Natural killer cell (primary cell): ENCODE results near the gene CIZ1. TPM values are rescaled to one million over a fixed set of nuclear protein-coding genes. Genes with fewer than 3 reads are reported as not detected.

ENCODE experiments used
- ATAC-seq, 3 donors: fragments of 150-1000 bp in 2 of 3; fragments of 200-7000 bp in 1 of 3; cut with Tn5 transposase; 1 replicate in 1 of 3; 2 replicates in 2 of 3; pipeline ENCODE4 v1.10.0; 2021; ENCODE audit warnings: mild to moderate bottlenecking in 2 of 3, moderate library complexity in 2 of 3
- DNase-seq, 2 donors: peaks; one replicate each; pipeline versions ENCODE4 v3.0.0 to v3.0.0-alpha.2; 2013 to 2021; ENCODE audit warnings: mixed read lengths in 1 of 2
- H3K27ac ChIP-seq: one replicate; pipeline ENCODE4 v1.5.1; 2013; ENCODE audit warnings: mild to moderate bottlenecking, low read length
- H3K27me3 ChIP-seq: one replicate; pipeline ENCODE4 v1.6.1; 2013; ENCODE audit warnings: low read length; ENCODE audit not compliant: control insufficient read depth, insufficient read depth
- H3K36me3 ChIP-seq: one replicate; pipeline ENCODE4 v1.6.1; 2013; ENCODE audit warnings: low read length; ENCODE audit not compliant: control insufficient read depth, insufficient read depth
- H3K4me1 ChIP-seq: one replicate; pipeline ENCODE4 v1.6.1; 2013; ENCODE audit warnings: low read length; ENCODE audit not compliant: control insufficient read depth, insufficient read depth
- H3K4me3 ChIP-seq: one replicate; pipeline ENCODE4 v1.5.1; 2013; ENCODE audit warnings: low read length
- H3K9me3 ChIP-seq: one replicate; pipeline ENCODE4 v1.6.1; 2013; ENCODE audit warnings: low read length; ENCODE audit not compliant: control insufficient read depth, insufficient read depth
- H3K27ac Mint-ChIP-seq, 2 donors: one replicate each; pipeline ENCODE4 v1.8.0; 2022; ENCODE audit warnings: mild to moderate bottlenecking in 2 of 2, mixed read lengths in 2 of 2, moderate library complexity in 1 of 2
- H3K27me3 Mint-ChIP-seq, 2 donors: one replicate each; pipeline ENCODE4 v1.8.0; 2022; ENCODE audit warnings: low read depth in 2 of 2, mixed read lengths in 2 of 2
- H3K36me3 Mint-ChIP-seq: one replicate; pipeline ENCODE4 v1.8.0; 2022; ENCODE audit warnings: mixed read lengths
- H3K4me1 Mint-ChIP-seq, 2 donors: one replicate each; pipeline ENCODE4 v1.8.0; 2022; ENCODE audit warnings: mixed read lengths in 2 of 2
- H3K4me3 Mint-ChIP-seq: one replicate; pipeline ENCODE4 v1.8.0; 2022; ENCODE audit warnings: mild to moderate bottlenecking, moderate library complexity, mixed read lengths
- H3K9me3 Mint-ChIP-seq, 2 donors: one replicate each; pipeline ENCODE4 v1.8.0; 2022; ENCODE audit warnings: mixed read lengths in 2 of 2
- WGBS: methylation state at CpG from one replicate; pipeline ENCODE4 v1.1.7; 2013; ENCODE audit warnings: missing lambda C conversion rate; ENCODE audit not compliant: insufficient coverage; 5-methylcytosine and 5-hydroxymethylcytosine counted together
- intact Hi-C: fragments of 100-400 bp; cut with micrococcal nuclease; formaldehyde crosslinking; loops from one replicate; pipeline ENCODE4 v1.14.2; 2022
- total RNA-seq, 4 donors: library from RNA; stranded (reverse); fragments of 120-200 nt in 1 of 4; gene quantifications; one replicate each; pipeline versions ENCODE4 v1.2.3 to v1.2.4, GENCODE V29; 2013 to 2022
- TF ChIP-seq, protein P1 (sequence below): fragments of 200-600 bp; IDR thresholded peaks from one replicate; pipeline ENCODE4 v1.8.0; 2022; ENCODE audit warnings: antibody characterized with exemption

CIZ1 gene
- total RNA-seq, 3 donors from 2014 or later (not counting 1 experiment from before 2014, with no cell fraction given), result 152 to 165 (median 159) TPM

DNA sequence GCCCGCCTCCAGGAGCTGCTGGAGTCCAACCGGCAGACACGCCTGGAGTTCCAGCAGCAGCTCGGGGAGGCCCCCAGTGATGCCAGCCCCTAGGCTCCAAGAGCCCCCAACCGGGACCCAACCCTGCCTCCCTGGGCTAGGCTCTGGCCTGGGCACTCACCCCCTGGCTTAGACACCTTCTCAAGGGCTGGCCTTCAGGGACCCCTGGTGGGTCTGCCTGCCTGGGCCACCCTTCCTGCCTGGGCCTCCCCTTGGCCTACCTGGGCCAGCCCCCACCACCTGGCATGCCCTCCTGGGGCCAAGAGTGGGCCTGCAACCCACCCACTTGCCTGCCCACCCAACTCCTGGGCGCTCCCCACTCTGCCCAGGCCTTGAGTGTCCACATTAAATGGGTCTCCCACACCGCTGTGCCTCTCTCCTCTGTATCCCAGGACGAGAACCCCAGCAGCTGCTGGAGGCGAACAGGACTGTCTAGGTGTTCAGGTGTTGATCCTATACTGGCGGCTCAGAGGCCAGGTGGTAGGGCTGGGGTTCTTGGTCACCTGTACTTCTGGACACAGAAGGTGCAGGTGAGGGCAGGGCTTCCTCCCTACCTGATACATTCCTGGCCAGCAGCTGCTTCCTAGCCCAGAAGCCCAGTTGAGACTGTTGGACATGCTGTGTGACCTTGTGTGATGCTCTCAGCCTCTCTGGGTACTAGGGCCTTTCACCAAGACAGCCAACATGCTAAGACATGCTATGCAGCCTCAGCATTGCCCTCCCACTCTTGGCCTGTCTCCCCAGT, 27.7 kb downstream of the CIZ1 start:
- H3K9me3 Mint-ChIP-seq, result no peaks in the 10 kb centered on the region
- H3K36me3 Mint-ChIP-seq, result no peaks in the 10 kb centered on the region
- no peak overlapping the region for H3K27ac Mint-ChIP-seq
- DNase-seq, result no peak
- H3K27me3 Mint-ChIP-seq, result no peaks in the 10 kb centered on the region
- 97% methylated on average over 10 of the region's 10 CpGs for WGBS
- H3K4me3 Mint-ChIP-seq, result no peak overlapping the region
- ATAC-seq, result no peak
- Histone ChIP-seq H3K4me3 (no peak overlapping the region), H3K36me3 (peaks cover 36% of the 10 kb centered on the region), H3K27ac (no peak overlapping the region), H3K27me3 (no peaks in the 10 kb centered on the region), H3K4me1 (peaks cover 19% of the 10 kb centered on the region), H3K9me3 (no peaks in the 10 kb centered on the region)
- H3K4me1 Mint-ChIP-seq, result peaks cover 15 to 23% of the 10 kb centered on the region in 2 donors
- intact Hi-C loops, result no loop called here
- TF ChIP-seq, protein P1, sequence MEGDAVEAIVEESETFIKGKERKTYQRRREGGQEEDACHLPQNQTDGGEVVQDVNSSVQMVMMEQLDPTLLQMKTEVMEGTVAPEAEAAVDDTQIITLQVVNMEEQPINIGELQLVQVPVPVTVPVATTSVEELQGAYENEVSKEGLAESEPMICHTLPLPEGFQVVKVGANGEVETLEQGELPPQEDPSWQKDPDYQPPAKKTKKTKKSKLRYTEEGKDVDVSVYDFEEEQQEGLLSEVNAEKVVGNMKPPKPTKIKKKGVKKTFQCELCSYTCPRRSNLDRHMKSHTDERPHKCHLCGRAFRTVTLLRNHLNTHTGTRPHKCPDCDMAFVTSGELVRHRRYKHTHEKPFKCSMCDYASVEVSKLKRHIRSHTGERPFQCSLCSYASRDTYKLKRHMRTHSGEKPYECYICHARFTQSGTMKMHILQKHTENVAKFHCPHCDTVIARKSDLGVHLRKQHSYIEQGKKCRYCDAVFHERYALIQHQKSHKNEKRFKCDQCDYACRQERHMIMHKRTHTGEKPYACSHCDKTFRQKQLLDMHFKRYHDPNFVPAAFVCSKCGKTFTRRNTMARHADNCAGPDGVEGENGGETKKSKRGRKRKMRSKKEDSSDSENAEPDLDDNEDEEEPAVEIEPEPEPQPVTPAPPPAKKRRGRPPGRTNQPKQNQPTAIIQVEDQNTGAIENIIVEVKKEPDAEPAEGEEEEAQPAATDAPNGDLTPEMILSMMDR, result no peak

DNA sequence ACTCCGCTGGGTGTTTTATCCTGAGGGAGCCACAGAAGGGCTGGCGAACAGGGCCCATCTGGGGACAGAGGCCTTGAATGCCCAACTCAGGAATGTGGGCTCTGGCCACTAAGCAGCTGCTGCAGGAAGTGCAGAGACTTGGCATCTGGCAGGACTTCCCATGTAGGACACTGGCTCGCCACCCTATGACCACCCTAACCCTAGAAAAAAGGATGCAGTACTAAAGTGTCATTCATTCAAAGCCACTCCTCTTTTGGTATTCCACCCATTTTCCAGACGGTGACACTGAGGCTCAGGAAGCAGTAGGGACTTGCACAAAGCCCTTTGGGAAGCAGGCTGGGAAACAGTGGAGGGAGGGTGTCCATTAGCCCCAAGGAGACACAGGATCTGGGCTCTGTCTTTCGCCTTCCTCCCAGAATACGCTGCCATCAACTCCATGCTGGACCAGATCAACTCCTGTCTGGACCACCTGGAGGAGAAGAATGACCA, 28.3 kb downstream of the CIZ1 start:
- Histone ChIP-seq H3K27me3 (no peaks in the 10 kb centered on the region), H3K4me1 (peaks cover 19% of the 10 kb centered on the region), H3K36me3 (peaks cover 32% of the 10 kb centered on the region), H3K9me3 (no peaks in the 10 kb centered on the region), H3K4me3 (no peak overlapping the region), H3K27ac (no peak overlapping the region)
- TF ChIP-seq, protein P1, result no peak
- H3K36me3 Mint-ChIP-seq, result no peaks in the 10 kb centered on the region
- intact Hi-C loops, result no loop called here
- no peak for ATAC-seq
- no peaks in the 10 kb centered on the region for H3K9me3 Mint-ChIP-seq
- 93% methylated on average over 6 of the region's 6 CpGs for WGBS
- H3K27me3 Mint-ChIP-seq, result no peaks in the 10 kb centered on the region
- peaks cover 15 to 22% of the 10 kb centered on the region in 2 donors for H3K4me1 Mint-ChIP-seq
- no peak for DNase-seq
- peak overlapping the region; percentile 48 to 70 for H3K27ac Mint-ChIP-seq
- no peak overlapping the region for H3K4me3 Mint-ChIP-seq

DNA sequence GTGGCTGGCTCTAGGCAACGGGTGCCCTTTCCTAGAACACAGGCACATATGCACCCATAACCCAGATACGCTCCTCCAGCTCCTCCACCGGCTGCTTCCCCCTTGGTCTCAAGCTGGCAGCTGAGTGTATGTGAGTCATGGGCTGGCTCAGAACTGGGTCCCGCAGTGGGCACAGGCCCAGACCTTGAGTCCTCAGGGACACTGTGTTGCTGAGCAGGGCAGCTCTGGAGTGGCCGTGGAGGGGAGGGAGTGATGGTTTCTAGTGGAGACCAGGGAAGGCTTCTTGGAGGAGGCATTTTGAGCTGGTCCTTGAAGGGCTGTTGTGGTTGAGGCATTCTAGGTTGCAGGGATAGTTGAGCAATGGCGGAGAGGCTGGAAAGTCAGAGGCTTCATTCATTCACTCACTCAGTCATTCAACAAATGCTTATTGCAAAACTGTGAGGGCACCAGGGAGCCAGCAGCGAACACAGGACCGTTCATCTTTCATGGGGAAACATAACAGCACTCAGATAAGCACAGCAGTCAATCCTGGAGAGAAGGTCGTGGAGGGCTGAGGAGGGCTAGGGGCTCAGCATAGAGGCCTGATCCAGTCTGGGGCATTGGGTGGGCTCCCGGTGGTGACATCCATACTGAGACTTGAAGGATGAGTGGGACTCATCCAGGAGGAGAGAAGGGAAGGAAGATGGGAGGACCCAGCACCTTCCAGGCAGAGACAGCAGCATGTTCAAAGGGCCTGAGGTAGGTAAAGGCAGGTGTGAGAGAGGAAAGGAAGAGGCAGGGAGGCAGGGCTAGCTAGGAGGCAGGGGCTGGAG, 29.0 kb downstream of the CIZ1 start:
- Histone ChIP-seq H3K4me3 (no peak overlapping the region), H3K9me3 (no peaks in the 10 kb centered on the region), H3K27ac (no peak overlapping the region), H3K4me1 (peaks cover 19% of the 10 kb centered on the region), H3K36me3 (peaks cover 26% of the 10 kb centered on the region), H3K27me3 (no peaks in the 10 kb centered on the region)
- TF ChIP-seq, protein P1, result no peak
- peaks cover 15 to 22% of the 10 kb centered on the region in 2 donors for H3K4me1 Mint-ChIP-seq
- no peaks in the 10 kb centered on the region for H3K9me3 Mint-ChIP-seq
- intact Hi-C loops, result no loop called here
- peak overlapping the region; percentile 48 to 70 for H3K27ac Mint-ChIP-seq
- DNase-seq (no peak), ATAC-seq (no peak)
- peak overlapping the region; percentile 92 for H3K4me3 Mint-ChIP-seq
- H3K27me3 Mint-ChIP-seq, result no peaks in the 10 kb centered on the region
- H3K36me3 Mint-ChIP-seq, result no peaks in the 10 kb centered on the region
- WGBS, result 95% methylated on average over 10 of the region's 10 CpGs
